Testis (tissue), 2 donors: Measurements from ENCODE around the gene LRPAP1.

Experiments
- POLR2A ChIP-seq: fragments of 450-650 bp; IDR thresholded peaks from one replicate; pipeline ENCODE4 v1.6.1; 2017; ENCODE audit warnings: antibody characterized with exemption, mild to moderate bottlenecking, moderate library complexity
- TF ChIP-seq, protein P1 (sequence below), 3 experiments: fragments of 450-650 bp in 2 of 3; fragments of 200-600 bp in 1 of 3; sonication (generic) in 1 of 3; IDR thresholded peaks; one replicate each; pipeline ENCODE4 v1.5.1; 2016 to 2019; ENCODE audit warnings: antibody characterized with exemption in 3 of 3, mild to moderate bottlenecking in 2 of 3, moderate library complexity in 1 of 3

DNA sequence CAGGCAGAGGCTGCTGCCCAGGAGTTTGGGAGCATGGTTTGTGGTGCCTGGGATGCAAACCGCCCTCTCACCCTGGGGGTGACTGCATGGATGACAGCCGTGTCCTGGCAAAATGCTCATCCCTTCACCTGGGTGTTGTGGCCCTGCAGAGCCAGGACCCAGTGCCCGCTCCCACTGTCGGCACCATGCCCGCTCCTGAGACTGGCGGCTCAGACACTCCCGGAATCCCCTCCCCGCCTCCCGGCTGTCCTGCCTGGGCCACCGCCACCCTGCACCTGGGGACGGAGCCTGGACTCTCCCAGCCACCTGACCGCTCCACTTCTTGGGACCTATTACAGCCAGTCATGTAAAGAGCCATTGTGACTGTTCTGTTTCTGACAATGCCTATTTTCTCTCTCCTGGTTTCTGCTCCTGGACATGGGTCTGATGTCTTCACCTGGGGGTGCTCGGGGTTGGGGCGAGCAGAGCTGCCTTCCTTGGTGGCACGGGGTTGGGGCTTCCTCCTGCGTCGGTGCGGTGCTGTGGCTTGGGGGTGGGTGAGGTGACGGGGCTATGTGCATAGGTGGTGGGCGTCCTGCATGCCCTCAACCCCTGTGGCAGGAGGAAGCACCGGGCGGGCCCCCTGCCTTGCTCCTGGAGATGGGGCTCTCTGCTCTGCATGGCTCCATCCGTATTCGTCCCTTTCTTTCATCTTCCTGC is 30.9 kb downstream of the LRPAP1 start:
- TF ChIP-seq, protein P1, sequence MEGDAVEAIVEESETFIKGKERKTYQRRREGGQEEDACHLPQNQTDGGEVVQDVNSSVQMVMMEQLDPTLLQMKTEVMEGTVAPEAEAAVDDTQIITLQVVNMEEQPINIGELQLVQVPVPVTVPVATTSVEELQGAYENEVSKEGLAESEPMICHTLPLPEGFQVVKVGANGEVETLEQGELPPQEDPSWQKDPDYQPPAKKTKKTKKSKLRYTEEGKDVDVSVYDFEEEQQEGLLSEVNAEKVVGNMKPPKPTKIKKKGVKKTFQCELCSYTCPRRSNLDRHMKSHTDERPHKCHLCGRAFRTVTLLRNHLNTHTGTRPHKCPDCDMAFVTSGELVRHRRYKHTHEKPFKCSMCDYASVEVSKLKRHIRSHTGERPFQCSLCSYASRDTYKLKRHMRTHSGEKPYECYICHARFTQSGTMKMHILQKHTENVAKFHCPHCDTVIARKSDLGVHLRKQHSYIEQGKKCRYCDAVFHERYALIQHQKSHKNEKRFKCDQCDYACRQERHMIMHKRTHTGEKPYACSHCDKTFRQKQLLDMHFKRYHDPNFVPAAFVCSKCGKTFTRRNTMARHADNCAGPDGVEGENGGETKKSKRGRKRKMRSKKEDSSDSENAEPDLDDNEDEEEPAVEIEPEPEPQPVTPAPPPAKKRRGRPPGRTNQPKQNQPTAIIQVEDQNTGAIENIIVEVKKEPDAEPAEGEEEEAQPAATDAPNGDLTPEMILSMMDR (IDR thresholded peaks at IDR 0.05): no peak
- no peak for TF ChIP-seq POLR2A
